ENCODE data around the gene ATP2B1.

GRCh38 chr12:89756585-89757398, 48.2 kb upstream of the ATP2B1 start:
- TF ChIP-seq EZH2 (IDR thresholded peaks at IDR 0.05; ENCODE audit: insufficient read depth, low read length): no peak
- TF ChIP-seq, protein P1, sequence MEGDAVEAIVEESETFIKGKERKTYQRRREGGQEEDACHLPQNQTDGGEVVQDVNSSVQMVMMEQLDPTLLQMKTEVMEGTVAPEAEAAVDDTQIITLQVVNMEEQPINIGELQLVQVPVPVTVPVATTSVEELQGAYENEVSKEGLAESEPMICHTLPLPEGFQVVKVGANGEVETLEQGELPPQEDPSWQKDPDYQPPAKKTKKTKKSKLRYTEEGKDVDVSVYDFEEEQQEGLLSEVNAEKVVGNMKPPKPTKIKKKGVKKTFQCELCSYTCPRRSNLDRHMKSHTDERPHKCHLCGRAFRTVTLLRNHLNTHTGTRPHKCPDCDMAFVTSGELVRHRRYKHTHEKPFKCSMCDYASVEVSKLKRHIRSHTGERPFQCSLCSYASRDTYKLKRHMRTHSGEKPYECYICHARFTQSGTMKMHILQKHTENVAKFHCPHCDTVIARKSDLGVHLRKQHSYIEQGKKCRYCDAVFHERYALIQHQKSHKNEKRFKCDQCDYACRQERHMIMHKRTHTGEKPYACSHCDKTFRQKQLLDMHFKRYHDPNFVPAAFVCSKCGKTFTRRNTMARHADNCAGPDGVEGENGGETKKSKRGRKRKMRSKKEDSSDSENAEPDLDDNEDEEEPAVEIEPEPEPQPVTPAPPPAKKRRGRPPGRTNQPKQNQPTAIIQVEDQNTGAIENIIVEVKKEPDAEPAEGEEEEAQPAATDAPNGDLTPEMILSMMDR (IDR thresholded peaks at IDR 0.05; ENCODE audit: insufficient read depth, low read depth, low read length): no peak
